GM18508 (cell line): ENCODE results near the gene NPAS3.

ENCODE experiments used
- ATAC-seq: cut with Tn5 transposase; IDR thresholded peaks from one replicate; pipeline ENCODE4 v1.9.1; 2021; ENCODE audit warnings: moderate number of reproducible peaks; ENCODE audit not compliant: insufficient read depth, unreplicated experiment

The NPAS3 gene

DNA sequence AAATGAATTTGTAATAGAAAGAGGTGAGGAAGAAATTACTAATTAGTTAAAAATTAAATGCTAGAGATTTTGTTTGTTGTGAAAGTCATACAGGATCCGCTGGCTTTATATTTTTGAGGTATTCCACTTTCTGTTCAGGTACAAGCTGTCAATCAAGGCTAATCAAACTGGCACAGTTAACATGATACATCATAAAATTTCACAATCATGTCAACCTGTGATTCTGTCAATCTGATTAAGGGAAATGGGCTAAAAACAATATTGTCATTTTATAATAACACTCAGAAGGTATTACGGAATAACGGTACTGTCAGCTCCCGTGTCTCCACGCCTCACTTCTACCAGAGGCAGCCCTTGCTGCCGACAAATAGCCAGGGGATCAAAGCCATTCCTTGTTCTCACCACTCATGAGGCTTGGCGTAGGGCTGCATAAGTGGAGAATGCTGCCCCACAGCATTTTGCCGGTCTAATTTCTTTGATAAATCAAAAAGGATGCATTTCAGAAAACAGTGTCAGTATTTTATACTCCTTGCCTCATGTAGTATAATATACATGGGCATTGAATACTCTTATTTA lies 352.9 kb downstream of the NPAS3 start:
- no peak for ATAC-seq

DNA sequence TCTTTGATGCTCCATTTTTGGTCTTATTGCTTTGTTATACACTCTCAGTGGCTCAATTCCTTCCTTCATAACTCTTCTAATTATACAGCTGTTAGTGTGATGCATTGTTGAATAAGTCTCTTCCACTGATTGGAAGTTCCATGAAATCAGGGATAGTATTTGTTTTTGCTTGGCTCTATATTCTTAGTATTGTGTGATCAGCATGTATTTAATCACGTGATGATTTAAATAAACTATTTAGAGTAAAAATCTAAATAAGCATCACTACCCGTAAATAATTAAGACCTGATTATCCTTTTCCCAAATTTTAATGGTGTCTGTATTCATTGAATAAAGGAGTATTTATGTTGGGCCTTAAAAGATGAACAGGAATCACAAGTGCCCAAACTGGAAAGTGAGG lies 355.7 kb downstream of the NPAS3 start:
- ATAC-seq: no peak

DNA sequence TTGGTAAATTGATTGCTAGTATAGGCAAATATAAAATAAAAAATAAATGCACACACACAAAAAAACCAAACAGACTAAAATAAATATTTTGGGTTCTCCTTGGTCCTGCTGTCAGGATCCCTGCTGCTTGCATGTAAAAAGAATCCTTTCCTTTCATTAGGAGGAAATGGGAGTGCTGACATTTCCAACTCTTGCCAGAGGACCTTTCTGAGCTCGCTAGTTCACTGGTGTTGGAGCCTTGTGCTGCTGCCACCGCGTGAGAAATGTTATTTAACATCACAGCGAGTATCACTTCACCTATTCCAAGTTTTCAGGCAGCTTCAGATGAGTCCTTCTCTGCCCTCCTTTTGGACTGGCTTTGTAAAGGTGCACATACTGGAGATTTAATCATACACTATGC lies 358.9 kb downstream of the NPAS3 start:
- ATAC-seq: no peak

DNA sequence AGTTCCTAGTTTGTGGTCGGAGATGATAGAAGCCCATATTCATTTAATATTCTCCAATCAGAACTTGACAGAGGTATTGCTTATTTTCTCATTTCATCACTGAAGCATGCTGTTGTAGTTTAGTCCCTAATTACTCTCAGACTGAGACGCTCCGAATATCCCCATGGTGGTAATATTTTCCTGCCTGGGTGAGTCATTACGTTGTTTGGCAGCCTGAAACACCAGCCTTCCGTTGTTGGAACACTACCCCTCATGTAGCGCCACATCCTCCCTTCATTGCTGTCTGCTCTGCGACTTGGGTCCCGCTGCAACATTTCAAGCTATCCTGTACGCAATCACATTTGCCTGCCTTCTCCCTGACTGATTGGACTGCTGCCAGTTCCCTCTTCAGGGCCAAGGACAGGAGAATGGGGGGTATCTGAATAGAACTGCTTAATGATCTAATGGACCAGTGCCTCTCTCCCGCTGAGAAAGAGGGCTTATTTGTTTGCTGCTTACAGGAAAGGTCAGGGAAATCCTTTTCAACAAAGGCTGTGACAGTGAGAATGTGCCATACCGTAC lies 369.1 kb downstream of the NPAS3 start:
- no peak for ATAC-seq

DNA sequence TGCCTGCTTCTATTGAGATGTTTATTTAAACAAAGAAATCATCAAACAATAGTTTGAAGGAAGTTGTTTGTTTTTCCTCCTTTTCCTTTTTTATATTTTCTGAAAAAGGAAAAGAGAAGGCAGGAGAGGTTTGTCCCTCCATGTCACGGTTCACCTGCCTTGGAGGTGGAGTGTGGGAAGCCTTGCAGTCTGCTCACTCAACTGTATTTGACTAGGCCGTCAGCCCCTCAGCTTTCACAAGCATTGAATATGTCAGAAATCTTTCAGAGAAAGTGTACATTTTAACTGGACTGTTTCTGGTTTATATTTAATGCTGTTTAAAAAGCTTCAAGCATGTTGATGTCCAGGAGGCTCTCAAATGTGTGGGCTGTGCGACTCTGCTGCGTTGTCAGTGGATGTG lies 370.4 kb downstream of the NPAS3 start:
- no peak for ATAC-seq

DNA sequence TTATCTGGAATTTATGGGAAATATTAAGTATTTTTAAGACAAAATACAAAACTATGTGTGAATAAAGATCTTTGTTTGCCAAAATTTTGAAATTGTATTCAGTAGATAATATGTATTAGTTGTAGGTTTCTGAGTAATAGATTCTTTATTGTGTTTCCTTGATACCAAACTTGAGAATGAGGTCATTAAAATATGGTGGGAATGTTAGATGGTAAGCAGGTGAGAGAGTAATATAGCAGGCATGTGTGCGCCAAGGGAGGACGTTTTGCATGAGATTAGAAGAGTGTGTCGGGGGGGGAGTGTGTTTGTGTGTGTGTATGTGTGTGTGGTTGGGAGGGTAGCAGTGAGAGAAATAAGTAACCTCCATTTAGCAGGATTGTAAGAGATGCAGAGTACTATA lies 376.5 kb downstream of the NPAS3 start:
- no peak for ATAC-seq

DNA sequence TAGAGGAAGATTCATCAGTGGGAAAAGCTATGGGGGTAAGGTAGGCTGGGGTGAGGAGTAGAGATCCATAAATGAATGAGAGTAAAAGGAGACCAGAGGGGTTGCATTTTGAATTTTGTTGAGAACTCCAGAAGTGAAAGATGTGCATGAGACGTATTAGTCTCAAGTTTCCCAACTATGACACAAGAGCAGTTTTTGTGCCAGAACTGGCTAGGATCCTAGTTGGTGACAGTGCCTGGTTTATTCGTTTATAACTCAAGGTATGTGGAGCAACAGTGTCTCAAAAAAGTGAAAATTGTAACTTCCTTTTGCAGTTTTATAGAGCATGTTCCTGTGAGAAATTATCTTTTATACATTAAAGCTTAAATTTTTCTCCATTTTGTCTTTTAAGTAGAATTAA lies 377.0 kb downstream of the NPAS3 start:
- ATAC-seq: no peak

DNA sequence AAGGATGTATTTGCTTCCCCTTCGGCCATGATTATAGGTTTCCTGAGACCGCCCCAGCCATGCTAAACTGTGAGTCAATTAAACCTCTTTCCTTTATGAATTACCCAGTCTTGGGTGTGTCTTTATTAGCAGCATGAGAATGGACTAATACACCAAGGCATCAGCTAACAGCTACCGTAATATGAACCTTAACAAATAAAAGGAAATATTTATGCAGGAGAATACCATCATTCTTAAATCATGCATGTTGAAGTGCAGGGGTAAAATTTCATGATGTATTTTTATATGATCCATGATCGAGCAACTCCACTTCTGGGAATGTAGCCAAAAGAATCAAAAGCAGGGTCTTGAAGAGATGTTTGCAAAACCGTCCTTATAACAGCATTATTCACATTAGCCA lies 379.0 kb downstream of the NPAS3 start:
- no peak for ATAC-seq

DNA sequence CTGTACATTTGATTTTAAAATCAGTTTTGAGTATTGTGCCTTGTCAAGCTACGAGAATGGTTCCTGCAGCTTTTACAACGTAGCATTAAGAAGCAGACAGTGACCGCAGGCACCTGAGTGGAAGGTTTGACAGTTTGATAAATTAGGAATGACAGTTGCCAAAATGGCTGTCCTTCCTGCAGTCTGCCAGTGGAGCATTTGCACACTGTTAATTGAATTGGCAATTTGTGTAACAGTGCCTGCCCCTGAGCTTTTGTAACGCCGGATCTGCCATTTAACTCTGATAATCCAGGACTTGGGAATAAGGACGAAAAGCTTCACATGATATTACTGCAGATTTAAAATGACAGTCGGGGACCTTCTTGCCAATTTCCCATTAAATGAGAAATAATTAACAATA lies 385.3 kb downstream of the NPAS3 start:
- no peak for ATAC-seq

DNA sequence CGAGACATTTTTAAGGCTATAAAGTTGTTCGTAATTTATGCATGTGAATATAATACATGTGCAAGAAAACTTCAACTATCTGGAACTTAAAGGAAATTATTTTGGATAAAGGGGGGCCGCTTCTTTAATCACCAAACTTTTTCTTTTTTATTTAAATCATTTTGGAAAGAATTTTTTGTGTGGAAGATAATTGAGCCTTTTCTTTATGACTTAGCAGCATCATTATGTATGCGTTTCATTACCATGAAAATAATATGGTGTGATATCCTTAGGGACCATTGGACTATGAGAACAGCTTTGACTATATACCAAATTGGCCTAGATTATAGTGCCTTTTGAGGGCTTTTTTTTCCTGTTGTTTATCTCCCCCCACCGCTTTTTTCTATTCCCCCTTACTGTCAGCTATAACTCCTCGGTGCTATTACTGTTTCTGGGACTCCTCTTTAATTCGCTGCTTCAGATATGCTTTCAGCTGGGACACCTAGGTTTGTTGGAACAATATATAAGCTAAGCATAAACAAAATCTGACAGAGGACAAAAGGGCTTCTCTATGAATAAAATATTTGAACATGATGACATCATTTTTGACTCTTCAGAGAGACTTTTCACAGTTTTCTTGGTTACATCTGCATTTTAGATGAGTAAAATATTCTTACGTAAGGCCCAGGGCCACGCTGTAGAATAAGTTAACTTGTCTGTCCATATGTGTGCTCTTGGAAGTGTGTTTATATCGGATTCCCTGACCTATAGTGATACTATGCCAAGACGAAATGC lies 392.7 kb downstream of the NPAS3 start:
- no peak for ATAC-seq

DNA sequence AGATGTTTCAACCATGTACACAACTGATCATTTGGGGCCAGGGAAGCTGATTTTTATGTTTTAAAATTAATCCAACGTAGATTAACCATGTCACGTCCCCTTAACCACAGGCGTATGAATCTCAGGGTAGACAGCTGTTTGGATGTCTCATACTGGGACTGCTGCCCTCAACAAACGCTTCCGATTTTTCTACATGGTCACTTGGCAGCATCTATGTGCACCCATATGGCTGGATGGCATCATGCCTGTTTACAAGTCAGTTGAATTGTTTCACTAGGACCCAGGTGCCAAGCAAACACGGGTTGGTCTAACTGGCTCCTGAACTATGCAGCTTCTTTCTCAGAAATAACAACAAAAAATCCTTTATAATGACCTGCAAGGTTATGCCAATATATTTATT lies 393.8 kb downstream of the NPAS3 start:
- no peak for ATAC-seq

DNA sequence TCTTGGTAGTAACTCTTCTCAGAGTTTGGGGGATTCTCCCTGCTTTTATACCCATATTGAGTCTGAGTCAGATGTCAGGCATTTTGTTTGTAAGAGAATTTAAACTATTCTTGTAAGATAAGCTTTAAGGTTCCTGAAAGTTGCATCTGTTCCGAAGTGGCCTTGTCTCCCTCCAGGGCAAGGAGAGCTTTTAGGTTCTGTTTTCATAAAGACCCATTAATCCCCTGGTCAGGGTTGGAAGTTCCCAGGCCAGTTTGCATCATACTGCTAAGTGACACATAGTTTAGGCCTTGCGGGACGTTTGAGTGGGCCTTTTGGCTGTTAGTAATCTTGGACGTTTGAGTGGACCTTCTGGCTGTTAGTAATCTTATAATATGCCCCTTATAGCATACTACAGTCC lies 396.7 kb downstream of the NPAS3 start:
- ATAC-seq: no peak

DNA sequence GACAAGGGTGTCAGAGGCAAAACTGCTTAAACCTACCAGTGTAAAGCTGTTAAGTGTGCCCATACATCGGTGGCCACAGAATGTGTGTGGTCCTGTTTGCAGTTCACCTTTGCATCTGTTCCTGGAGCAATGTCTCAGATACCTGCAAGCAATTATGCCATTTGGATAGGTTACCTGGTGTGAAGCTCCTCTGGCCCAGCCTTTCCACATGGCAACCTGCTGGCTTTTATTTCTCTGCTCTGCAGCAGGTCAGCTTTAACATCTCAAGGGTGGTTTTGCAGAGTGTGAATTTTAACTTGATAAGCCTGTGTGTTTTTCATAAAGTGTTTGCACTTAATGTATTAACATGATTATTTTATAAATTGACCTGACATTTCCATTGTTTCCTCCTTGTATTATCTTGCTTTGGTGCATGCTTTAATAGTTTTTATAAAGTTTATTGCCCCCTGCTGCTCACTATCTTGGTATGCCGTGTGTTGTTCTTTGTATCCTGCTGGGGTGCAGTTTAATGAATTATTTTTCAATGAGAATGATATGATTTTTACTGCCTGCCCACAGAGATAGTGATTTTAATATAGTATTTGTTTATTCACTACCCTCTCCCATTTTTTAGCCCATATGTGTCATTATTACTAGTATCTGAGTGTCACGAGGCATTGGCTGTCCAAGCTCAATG lies 403.8 kb downstream of the NPAS3 start:
- ATAC-seq: no peak

DNA sequence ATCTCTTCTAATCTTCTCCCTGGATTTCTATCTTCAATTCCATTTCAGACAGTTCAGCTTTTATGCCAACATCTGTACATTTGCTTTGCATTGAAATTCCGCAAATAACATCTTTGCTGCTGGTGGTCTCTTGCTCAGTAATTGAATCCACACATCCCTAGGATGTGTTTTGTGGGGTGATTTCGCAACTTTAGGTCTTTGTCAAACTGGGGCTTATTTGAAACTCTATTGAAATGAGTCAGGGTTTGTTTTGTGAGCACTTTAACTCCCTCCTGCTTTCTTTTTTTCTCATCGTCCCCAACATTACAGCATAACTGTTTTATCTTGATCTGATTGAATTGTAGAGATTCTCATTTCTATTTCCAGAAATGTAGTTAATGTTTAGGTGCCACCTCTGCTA lies 404.3 kb downstream of the NPAS3 start:
- ATAC-seq: no peak

DNA sequence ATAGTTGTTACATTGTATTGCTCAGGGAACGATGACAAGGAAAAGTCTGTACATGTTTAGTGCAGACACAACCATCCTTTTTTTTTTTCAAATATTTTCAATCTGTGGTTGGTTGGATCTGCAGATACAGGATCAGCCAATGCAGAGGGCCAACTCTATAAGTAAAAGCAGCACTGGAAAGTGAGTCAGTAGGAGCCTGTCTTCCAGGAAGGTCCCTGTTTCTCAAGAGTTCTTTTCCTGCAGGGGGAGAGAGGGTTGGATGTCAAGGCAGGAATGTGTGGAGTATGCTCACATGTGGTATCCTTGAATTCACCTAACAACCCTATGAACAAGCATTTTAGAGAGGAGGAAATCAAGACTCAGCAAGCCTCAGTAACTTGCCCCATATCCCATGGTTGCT lies 409.1 kb downstream of the NPAS3 start:
- no peak for ATAC-seq

DNA sequence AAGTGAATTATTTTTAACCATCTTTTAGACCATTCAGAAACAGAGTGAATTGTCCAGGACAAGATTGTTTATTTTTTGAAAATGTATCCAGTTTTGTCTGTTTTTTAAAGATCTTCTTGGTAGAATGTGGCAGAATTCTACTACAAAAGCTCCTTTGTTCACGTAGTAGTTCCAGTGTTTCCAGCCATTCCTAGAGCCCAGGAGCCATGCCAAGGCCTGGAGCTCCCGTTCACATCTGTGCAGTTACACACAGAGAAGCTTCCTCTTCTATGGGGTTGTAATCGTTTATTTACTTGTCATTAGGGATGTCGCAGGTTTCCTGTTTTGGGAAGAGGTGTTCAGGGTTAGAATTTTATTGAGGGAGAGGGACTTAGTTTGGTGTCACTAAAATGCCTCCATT lies 409.8 kb downstream of the NPAS3 start:
- ATAC-seq: no peak

DNA sequence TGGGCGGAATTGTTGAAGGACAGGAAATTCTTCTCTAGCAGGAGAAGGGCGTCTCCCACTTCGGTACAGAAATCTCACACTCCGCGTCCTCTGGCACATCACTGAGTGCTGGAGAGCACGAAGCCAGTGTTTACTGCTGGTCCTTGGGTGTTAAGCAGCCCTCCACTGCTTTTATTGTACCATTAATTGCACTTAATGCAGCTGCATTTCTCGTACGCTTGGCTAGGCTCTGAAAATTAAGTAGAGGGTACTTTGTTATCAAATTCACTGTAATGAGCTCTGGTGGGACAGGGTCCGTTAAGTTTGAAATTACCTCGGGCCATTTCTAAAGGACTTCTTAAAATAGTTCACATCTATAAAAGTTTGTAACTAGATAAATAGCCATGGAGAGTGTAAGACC lies 411.2 kb downstream of the NPAS3 start:
- no peak for ATAC-seq

DNA sequence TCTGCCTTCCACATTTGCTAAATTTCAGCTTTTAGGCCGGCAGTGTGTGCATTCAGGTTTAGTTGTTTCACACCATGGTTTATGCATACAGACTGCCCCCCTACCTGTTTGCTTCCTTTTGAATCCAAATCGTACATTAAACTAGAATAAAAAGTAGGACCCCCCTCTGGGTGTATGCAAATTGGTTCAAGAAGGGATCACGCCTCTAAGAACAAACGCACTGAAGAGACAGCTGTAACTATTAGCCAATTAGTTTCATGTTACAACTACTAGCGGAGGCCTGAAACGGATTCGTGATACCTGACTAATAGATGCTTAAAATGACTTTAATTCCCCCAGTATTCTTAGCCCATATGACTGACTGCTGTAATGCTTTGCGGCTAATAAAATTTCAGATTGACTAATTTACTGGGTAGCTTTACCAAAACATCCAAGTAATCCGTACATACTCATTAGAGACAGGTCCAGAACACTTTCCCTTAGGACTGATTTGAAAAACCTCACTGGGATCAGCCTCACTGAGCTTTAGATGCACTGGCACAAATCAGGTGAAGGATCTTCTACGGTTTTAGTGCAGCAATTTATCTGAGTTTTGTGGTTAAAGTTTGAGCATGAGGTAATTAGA lies 411.8 kb downstream of the NPAS3 start:
- ATAC-seq: no peak

DNA sequence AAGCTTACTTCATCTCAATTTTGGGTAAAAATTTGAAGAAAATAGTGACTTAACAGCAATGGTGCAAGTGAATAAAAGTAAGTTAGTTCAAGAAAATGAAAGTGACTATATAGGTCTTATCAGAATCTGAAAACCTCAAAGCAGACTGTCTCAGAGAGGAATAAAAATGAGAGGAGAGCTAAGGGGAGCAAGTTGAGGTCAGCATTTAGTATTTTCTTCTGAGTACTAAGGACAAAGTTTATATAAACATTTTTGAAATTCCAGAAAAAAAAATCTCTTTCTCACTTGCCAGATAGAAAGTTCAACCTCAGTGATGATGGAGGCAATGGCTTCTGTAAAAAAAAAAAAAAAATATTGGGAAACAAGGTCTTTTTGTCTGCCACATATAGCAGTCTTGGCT lies 414.1 kb downstream of the NPAS3 start:
- no peak for ATAC-seq

DNA sequence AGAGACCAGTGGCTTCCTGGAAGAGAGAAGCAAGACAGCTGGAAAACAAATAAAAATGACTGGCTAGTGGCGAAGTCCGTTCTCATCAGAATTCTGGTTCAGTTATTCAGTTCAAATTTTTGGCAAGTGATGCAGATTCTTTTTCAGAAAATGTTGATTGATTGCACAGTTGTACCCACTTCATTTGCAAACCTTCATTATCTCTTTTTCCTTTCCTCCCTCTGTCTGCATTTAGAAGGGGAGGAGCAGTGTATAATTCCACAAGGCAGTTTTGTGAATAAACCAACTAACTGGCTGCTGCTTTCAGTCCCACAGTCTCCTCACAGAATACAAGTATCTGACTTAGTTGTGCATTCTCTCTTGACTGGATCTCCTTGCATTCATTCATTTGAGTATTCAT lies 417.5 kb downstream of the NPAS3 start:
- ATAC-seq: no peak
